BLaER1 treated with 17β-estradiol and CSF1 and Interleukin-3, amounts not matched to agents 10 nM and 100 nM (cell line): Measurements from ENCODE around the gene NFATC4.

Experiments
- H3K27ac ChIP-seq, 11 experiments: shearing (Covaris generic); formaldehyde crosslinking; 2 replicates each; pipeline ENCODE4 v1.8.1; 2022
- H3K27me3 ChIP-seq, 11 experiments: shearing (Covaris generic); formaldehyde crosslinking; 2 replicates each; pipeline ENCODE4 v1.8.1; 2022
- H3K36me3 ChIP-seq, 11 experiments: shearing (Covaris generic); formaldehyde crosslinking; 2 replicates each; pipeline ENCODE4 v1.8.1; 2022
- H3K4me1 ChIP-seq, 10 experiments: shearing (Covaris generic); formaldehyde crosslinking; 2 replicates each; pipeline ENCODE4 v1.8.1; 2022
- H3K4me2 ChIP-seq, 11 experiments: shearing (Covaris generic); formaldehyde crosslinking; 2 replicates each; pipeline ENCODE4 v1.8.1; 2022
- H3K4me3 ChIP-seq, 10 experiments: shearing (Covaris generic); formaldehyde crosslinking; 2 replicates each; pipeline ENCODE4 v1.8.1; 2022
- H3K9ac ChIP-seq, 11 experiments: shearing (Covaris generic); formaldehyde crosslinking; 2 replicates each; pipeline ENCODE4 v1.8.1; 2022
- H3K9me3 ChIP-seq, 11 experiments: shearing (Covaris generic); formaldehyde crosslinking; replicated peaks in 1 of 11; 2 replicates each; pipeline ENCODE4 v1.8.1; 2022
- H4K20me1 ChIP-seq, 11 experiments: shearing (Covaris generic); formaldehyde crosslinking; 2 replicates each; pipeline ENCODE4 v1.8.1; 2022
- Cebpa-rat ChIP-seq, 11 experiments: shearing (Covaris generic); IDR thresholded peaks; 2 replicates each; pipeline ENCODE4 v1.8.1; 2022

Gene NFATC4

GRCh38 chr14:24335461-24336171, 32.4 kb upstream of the NFATC4 start:
- peak overlapping the region; percentile 43 to 96 (median 91) for H3K4me2 ChIP-seq
- H3K9me3 ChIP-seq = peaks cover 0 to 15% (median 6%) of the 10 kb centered on the region in 11 experiments; a peak in 6 of 22 replicates
- H3K4me3 ChIP-seq = peak overlapping the region in 2 of 10 experiments; percentile 19 to 44; a peak in 3 of 20 replicates
- no peak overlapping the region for H3K9ac ChIP-seq
- TF ChIP-seq Cebpa-rat (IDR thresholded peaks at IDR 0.05) = no peak
- H3K36me3 ChIP-seq = peaks cover 0 to 21% (median 0%) of the 10 kb centered on the region in 11 experiments; a peak in 5 of 22 replicates
- peaks cover 79 to 98% (median 90%) of the 10 kb centered on the region in 11 experiments for H3K27me3 ChIP-seq
- H3K4me1 ChIP-seq = peaks cover 61 to 82% (median 70%) of the 10 kb centered on the region in 10 experiments
- peaks cover 0 to 40% (median 11%) of the 10 kb centered on the region in 11 experiments; a peak in 10 of 22 replicates for H4K20me1 ChIP-seq
- H3K27ac ChIP-seq = no peak overlapping the region

GRCh38 chr14:24337144-24337823, 30.7 kb upstream of the NFATC4 start:
- H3K27me3 ChIP-seq = peaks cover 78 to 96% (median 90%) of the 10 kb centered on the region in 11 experiments
- no peak overlapping the region for H3K4me3 ChIP-seq
- no peak overlapping the region for H3K27ac ChIP-seq
- H3K9ac ChIP-seq = no peak overlapping the region
- TF ChIP-seq Cebpa-rat (IDR thresholded peaks at IDR 0.05) = no peak
- H3K4me2 ChIP-seq = peak overlapping the region in 1 of 11 experiments; percentile 90; a peak in 1 of 22 replicates
- H3K36me3 ChIP-seq = peaks cover 0 to 21% (median 0%) of the 10 kb centered on the region in 11 experiments; a peak in 5 of 22 replicates
- H4K20me1 ChIP-seq = peaks cover 0 to 40% (median 11%) of the 10 kb centered on the region in 11 experiments; a peak in 10 of 22 replicates
- peaks cover 0 to 15% (median 6%) of the 10 kb centered on the region in 11 experiments; a peak in 6 of 22 replicates for H3K9me3 ChIP-seq
- peaks cover 50 to 65% (median 58%) of the 10 kb centered on the region in 10 experiments for H3K4me1 ChIP-seq

GRCh38 chr14:24337824-24338175, 30.2 kb upstream of the NFATC4 start:
- Histone ChIP-seq H4K20me1 (peaks cover 0 to 34% (median 11%) of the 10 kb centered on the region in 11 experiments; a peak in 10 of 22 replicates), H3K9me3 (peaks cover 0 to 15% (median 6%) of the 10 kb centered on the region in 11 experiments; a peak in 6 of 22 replicates), H3K4me3 (no peak overlapping the region), H3K27ac (no peak overlapping the region), H3K36me3 (peaks cover 0 to 21% (median 0%) of the 10 kb centered on the region in 11 experiments; a peak in 5 of 22 replicates), H3K4me1 (peaks cover 45 to 60% (median 53%) of the 10 kb centered on the region in 10 experiments), H3K4me2 (peak overlapping the region in 3 of 11 experiments; percentile 89 to 94 (median 92); a peak in 3 of 22 replicates), H3K27me3 (peaks cover 73 to 91% (median 85%) of the 10 kb centered on the region in 11 experiments), H3K9ac (no peak overlapping the region)
- TF ChIP-seq Cebpa-rat (IDR thresholded peaks at IDR 0.05) = no peak

GRCh38 chr14:24338843-24339242, 29.1 kb upstream of the NFATC4 start:
- H3K27me3 ChIP-seq = peaks cover 63 to 80% (median 75%) of the 10 kb centered on the region in 11 experiments
- H3K4me3 ChIP-seq = peak overlapping the region; percentile 49 to 72 (median 62); a peak in 19 of 20 replicates
- TF ChIP-seq Cebpa-rat (IDR thresholded peaks at IDR 0.05) = no peak
- H4K20me1 ChIP-seq = peaks cover 0 to 31% (median 9%) of the 10 kb centered on the region in 11 experiments; a peak in 9 of 22 replicates
- no peak overlapping the region for H3K27ac ChIP-seq
- H3K4me1 ChIP-seq = peaks cover 34 to 52% (median 44%) of the 10 kb centered on the region in 10 experiments
- peak overlapping the region; percentile 72 to 94 (median 89) for H3K4me2 ChIP-seq
- peaks cover 0 to 21% (median 0%) of the 10 kb centered on the region in 11 experiments; a peak in 5 of 22 replicates for H3K36me3 ChIP-seq
- H3K9me3 ChIP-seq = peaks cover 0 to 15% (median 6%) of the 10 kb centered on the region in 11 experiments; a peak in 6 of 22 replicates
- H3K9ac ChIP-seq = peak overlapping the region in 6 of 11 experiments; percentile 53 to 77 (median 64); a peak in 7 of 22 replicates

- no peak for TF ChIP-seq Cebpa-rat (IDR thresholded peaks at IDR 0.05)
- Histone ChIP-seq H3K27me3 (peaks cover 56 to 73% (median 68%) of the 10 kb centered on the region in 11 experiments), H3K9me3 (peaks cover 0 to 15% (median 6%) of the 10 kb centered on the region in 11 experiments; a peak in 6 of 22 replicates), H4K20me1 (peaks cover 0 to 24% (median 4%) of the 10 kb centered on the region in 11 experiments; a peak in 8 of 22 replicates), H3K4me1 (peaks cover 28 to 48% (median 37%) of the 10 kb centered on the region in 10 experiments), H3K4me3 (peak within 1 kb of the TSS; percentile 49 to 72 (median 62)), H3K27ac (peak within 1 kb of the TSS in 7 of 11 experiments; percentile 32 to 67 (median 59); a peak in 11 of 22 replicates), H3K36me3 (peaks cover 0 to 21% (median 0%) of the 10 kb centered on the region in 11 experiments; a peak in 5 of 22 replicates), H3K4me2 (peak within 1 kb of the TSS; percentile 72 to 94 (median 89)), H3K9ac (peak within 1 kb of the TSS; percentile 39 to 77 (median 59); a peak in 21 of 22 replicates)
Measured at GRCh38 chr14:24339284-24340151, 28.5 kb upstream of the NFATC4 start, which contains the start of gene RIPK3. RIPK3 (minus strand) TSS chr14:24339991; CDS start chr14:24339826, 165 bp downstream.

- Histone ChIP-seq H3K36me3 (peaks cover 0 to 21% (median 0%) of the 10 kb centered on the region in 11 experiments; a peak in 5 of 22 replicates), H3K4me1 (peaks cover 17 to 37% (median 26%) of the 10 kb centered on the region in 10 experiments), H3K27ac (no peak overlapping the region), H4K20me1 (peaks cover 0 to 13% (median 0%) of the 10 kb centered on the region in 11 experiments; a peak in 4 of 22 replicates), H3K9me3 (peaks cover 0 to 15% (median 6%) of the 10 kb centered on the region in 11 experiments; a peak in 6 of 22 replicates), H3K27me3 (peaks cover 45 to 62% (median 57%) of the 10 kb centered on the region in 11 experiments), H3K4me2 (peak overlapping the region in 1 of 11 experiments; percentile 92; a peak in 1 of 22 replicates), H3K9ac (no peak overlapping the region), H3K4me3 (no peak overlapping the region)
- TF ChIP-seq Cebpa-rat (IDR thresholded peaks at IDR 0.05) = no peak
Measured at GRCh38 chr14:24340606-24341005, 27.4 kb upstream of the NFATC4 start.

GRCh38 chr14:24342889-24343288, 25.1 kb upstream of the NFATC4 start:
- Histone ChIP-seq H3K27ac (no peak overlapping the region), H3K27me3 (peaks cover 22 to 40% (median 34%) of the 10 kb centered on the region in 11 experiments), H3K4me2 (no peak overlapping the region), H3K9me3 (peaks cover 0 to 15% (median 6%) of the 10 kb centered on the region in 11 experiments; a peak in 6 of 22 replicates), H4K20me1 (no peaks in the 10 kb centered on the region; a peak in 1 of 22 replicates), H3K4me1 (peaks cover 11 to 24% (median 16%) of the 10 kb centered on the region in 10 experiments; a peak in 14 of 20 replicates), H3K4me3 (no peak overlapping the region), H3K9ac (no peak overlapping the region), H3K36me3 (peaks cover 0 to 4% (median 0%) of the 10 kb centered on the region in 11 experiments; a peak in 2 of 22 replicates)
- TF ChIP-seq Cebpa-rat (IDR thresholded peaks at IDR 0.05) = no peak
